GM19099 (cell line): Measurements from ENCODE around the gene ARHGAP26.

Experiments used
- POLR2A ChIP-seq: IDR thresholded peaks from 3 replicates; pipeline ENCODE4 v1.6.1; 2011; ENCODE audit warnings: low read depth; ENCODE audit not compliant: insufficient read length; ENCODE audit errors: extremely low read depth

The ARHGAP26 gene

GRCh38 chr5:142824391-142824790 is 54.2 kb downstream of the ARHGAP26 start:
- TF ChIP-seq POLR2A: no peak

- TF ChIP-seq POLR2A: no peak
Observed at GRCh38 chr5:142825378-142826089, 55.4 kb downstream of the ARHGAP26 start.

- TF ChIP-seq POLR2A: no peak
Observed at GRCh38 chr5:142826093-142826492, 55.9 kb downstream of the ARHGAP26 start.

GRCh38 chr5:142826741-142827492 is 56.7 kb downstream of the ARHGAP26 start:
- TF ChIP-seq POLR2A: no peak

GRCh38 chr5:142827934-142828576 is 57.9 kb downstream of the ARHGAP26 start:
- TF ChIP-seq POLR2A: no peak

DNA sequence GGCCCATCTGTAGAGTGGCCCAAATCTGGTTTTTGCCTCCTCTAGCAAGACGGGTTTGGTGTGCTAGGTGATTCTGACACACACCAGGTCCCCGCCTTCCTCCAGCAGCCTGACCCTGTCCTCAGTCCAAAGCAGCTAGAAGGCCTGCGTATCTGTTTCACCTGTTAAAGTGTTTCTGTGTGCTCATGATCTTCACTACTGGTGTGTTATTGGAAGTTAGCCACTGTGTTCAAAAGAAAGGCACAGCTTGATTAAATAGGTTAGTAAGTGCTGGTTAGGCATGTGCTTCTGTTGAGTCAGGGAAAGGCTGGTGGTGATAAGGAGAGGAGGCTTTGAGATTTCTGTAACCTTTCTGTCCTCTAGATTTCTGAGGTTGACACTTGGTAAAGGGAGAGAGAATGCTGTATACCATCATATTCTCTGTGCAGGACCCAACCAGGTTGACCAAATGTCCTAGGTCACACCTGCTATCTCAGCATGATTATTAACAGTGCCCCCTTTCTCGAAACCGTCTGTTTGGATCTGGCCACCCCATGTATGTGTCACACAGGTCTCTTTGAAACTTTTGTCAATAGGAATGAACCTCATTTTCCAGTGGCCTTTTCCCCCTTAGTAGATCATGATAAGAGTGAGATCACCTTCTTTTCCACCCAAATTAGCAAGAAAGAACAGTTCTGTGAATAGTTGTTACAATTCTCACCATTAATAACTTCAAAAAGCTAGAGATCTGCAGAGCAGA is 58.8 kb downstream of the ARHGAP26 start:
- TF ChIP-seq POLR2A: no peak

DNA sequence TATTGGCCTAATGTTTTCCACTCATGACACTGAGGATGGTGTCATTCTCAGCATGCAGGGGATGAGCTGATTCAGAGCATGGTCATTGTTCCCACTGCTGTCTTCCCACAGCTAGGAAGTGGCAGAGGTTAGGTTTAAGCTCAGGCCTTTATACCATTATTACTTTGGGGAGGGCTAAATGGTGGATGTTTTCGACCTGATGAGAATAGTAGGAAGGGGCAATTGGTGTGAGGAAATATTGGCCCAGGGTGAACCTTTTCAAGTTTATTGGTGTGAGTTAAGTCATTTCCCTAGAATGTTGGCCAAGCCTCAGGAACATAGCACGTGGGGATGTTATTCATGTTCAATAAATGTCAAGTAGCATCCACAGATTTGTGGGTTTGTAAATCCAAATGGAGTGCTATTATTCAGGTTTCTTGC is 59.6 kb downstream of the ARHGAP26 start:
- no peak for TF ChIP-seq POLR2A

DNA sequence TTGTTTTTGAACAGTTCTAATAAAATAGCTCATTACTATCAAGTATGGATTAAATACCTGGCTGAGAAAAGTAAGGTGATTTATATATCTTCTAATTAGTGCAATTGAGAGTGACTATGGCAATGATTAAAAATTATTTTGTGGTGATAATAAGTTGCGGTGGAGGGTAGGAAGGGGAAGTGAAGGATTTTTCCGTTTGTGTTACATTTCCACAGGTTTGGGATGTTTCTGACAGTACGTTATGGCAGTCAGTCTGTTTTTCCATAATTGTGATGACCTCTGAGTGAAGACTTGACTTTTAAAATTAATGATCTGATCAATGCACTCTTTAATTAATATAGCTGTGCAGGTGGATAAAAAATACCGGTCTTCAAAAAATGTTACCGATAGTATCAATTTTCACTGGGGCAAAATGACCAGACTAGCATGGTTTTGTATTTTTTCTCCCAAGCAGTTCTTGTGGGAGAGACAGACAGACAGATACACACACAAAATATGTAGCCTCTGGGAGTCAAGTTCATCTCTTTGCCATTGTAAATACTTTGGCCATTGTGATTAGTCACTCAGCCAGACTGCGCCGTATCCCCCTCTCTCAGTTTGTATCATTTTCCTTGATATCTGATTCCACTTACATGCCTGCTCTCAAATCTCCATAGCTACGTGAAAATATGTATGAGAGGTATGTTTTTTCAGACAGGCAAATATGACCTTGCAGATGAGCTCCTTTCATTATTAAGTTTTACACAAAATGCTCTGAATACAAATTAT is 60.2 kb downstream of the ARHGAP26 start:
- no peak for TF ChIP-seq POLR2A

GRCh38 chr5:142831009-142831383 is 60.8 kb downstream of the ARHGAP26 start:
- TF ChIP-seq POLR2A: no peak

DNA sequence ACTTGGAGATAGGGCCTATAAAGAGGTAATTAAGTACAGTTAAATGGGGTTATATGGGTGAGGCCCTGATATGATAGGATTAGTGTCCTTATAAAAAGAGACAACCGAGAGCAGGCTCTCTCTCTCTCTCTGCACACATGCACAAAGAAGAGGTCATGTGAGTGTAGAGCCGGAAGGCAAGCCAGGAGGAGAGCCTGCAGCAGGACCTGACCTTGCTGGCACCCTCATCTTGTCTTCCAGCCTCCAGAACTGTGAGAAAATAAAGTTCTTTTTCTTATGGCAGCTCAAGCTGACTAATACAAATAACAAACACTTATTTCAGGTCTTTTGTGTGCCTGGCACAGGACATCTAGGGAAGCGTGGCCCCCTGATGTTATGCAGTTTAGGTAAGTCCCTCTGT is 62.1 kb downstream of the ARHGAP26 start:
- TF ChIP-seq POLR2A: no peak

GRCh38 chr5:142833517-142834449 is 63.6 kb downstream of the ARHGAP26 start:
- no peak for TF ChIP-seq POLR2A

DNA sequence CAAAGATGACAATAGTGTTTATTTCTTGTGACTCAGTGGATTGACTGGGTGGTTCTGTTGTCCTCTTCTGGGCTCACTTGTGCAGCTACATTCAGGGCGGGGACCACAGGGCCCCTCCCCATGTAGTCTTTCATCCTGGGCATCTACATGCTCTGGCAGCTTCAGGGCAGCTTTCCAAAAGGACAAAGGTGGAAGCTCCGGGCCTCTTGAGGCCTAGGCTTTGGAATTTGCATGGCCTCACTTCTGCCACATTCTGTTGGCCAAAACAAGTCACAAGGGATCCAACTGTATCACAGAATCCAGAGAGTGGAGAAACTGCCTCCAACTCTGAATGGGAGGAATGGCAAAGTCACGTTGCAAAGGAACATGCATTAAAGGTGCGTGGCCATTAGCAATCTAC is 64.3 kb downstream of the ARHGAP26 start:
- TF ChIP-seq POLR2A: no peak

DNA sequence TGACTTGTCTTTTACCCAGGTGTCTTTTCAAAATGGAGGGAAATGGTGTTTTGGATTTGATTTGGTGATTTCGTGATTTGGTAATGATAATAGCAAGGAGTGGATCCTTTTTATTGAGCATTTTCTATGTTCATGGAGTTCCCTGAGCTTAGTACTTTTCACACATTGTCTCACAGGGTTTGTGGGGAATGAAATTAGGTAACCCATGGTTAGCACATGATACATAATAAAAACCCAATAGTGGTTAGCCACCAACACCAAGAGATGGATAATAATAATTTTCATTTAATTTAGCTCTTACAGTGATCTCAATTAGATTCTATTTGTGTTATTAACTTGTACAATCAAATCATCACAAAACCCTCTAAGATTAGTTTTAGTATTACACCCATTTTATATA is 65.4 kb downstream of the ARHGAP26 start:
- TF ChIP-seq POLR2A: no peak
